GM12878 (cell line): ENCODE results near the gene AKT1S1. TPM values are rescaled to one million over a fixed set of nuclear protein-coding genes. Genes with fewer than 3 reads are reported as not detected.

ENCODE experiments used
- CEBPB ChIP-seq, 2 experiments: fragments of 150-350 bp in 1 of 2; IDR thresholded peaks; 2 replicates each; pipeline ENCODE4 v1.6.1; 2012 to 2014; ENCODE audit warnings: low read depth in 2 of 2, low read length in 2 of 2, borderline replicate concordance in 1 of 2, inconsistent platforms in 1 of 2
- EED ChIP-seq: sonication (generic); IDR thresholded peaks from 2 replicates; pipeline ENCODE4 v1.6.1; 2016; ENCODE audit warnings: antibody characterized with exemption, low read depth
- HSF1 ChIP-seq: fragments of 150-350 bp; IDR thresholded peaks from 2 replicates; pipeline ENCODE4 v1.6.1; 2014; ENCODE audit warnings: mild to moderate bottlenecking, low read depth, low read length
- LARP7 ChIP-seq: fragments of 450-650 bp; IDR thresholded peaks from 2 replicates; pipeline ENCODE4 v1.6.1; 2017; ENCODE audit warnings: mild to moderate bottlenecking
- MAX ChIP-seq: IDR thresholded peaks from 2 replicates; pipeline ENCODE4 v1.6.1; 2012; ENCODE audit warnings: low read depth, low read length, improper control_type of control experiment
- RELA ChIP-seq: fragments of 450-650 bp; IDR thresholded peaks from 2 replicates; pipeline ENCODE4 v1.8.0; 2014; ENCODE audit warnings: borderline replicate concordance; ENCODE audit not compliant: partially characterized antibody
- ZBTB11 ChIP-seq: fragments of 450-650 bp; formaldehyde crosslinking; IDR thresholded peaks from 2 replicates; pipeline ENCODE4 v1.5.0; 2022; ENCODE audit warnings: mild to moderate bottlenecking, missing genetic modification characterization
- ZNF24 ChIP-seq: fragments of 450-650 bp; IDR thresholded peaks from 2 replicates; pipeline ENCODE4 v1.6.1; 2017; ENCODE audit warnings: antibody characterized with exemption, mild to moderate bottlenecking
- polyA plus RNA-seq, 11 experiments: library from polyadenylated mRNA; depleted of rRNA in 4 of 11; unstranded in 6 of 11; stranded (reverse) in 5 of 11; fragments of >200 nt; fragmentation: Nextera tagmentation in 4 of 11; fragmentation: Illumina TruSeq in 1 of 11; extraction: Ambion mirVana in 4 of 11; extraction: Trizol in 1 of 11; gene quantifications; 1 replicate in 1 of 11; 2 replicates in 10 of 11; pipeline versions ENCODE4 v1.2.1 to v1.2.3, GENCODE V29; 2011 to 2016; ENCODE audit warnings: inconsistent platforms in 2 of 11, missing spikeins in 2 of 11, low read depth in 1 of 11
- total RNA-seq, 4 experiments: library from RNA; depleted of rRNA in 3 of 4; stranded (reverse); fragments of >200 nt in 3 of 4; fragmentation: Illumina TruSeq in 1 of 4; extraction: Trizol in 1 of 4; gene quantifications; 2 replicates each; pipeline versions ENCODE4 v1.2.1 to v1.2.3, GENCODE V29; 2013 to 2021

The AKT1S1 gene
- total and polyA plus RNA-seq, 10 of the 15 experiments (the other 5 are each of a cell fraction or from before 2014, with no cell fraction given): 0.43 to 23.0 (median 12.3) TPM

GRCh38 chr19:49838885-49839588 lies 38.1 kb downstream of the AKT1S1 start (continued):
- TF ChIP-seq CEBPB (IDR thresholded peaks at IDR 0.05; ENCODE audit: borderline replicate concordance in 1 of 2, low read depth in 2 of 2, low read length in 2 of 2) (no peak), HSF1 (no peak), EED (no peak), LARP7 (no peak), MAX (no peak), ZNF24 (no peak), ZBTB11 (CRISPR knock-in tag) (no peak), RELA (no peak)
